Glutamatergic neuron (in vitro differentiated cells): ENCODE data around the gene GALNT7. TPM values are rescaled to one million over a fixed set of nuclear protein-coding genes. Genes with fewer than 3 reads are reported as not detected.

Experiments
- DNase-seq: peaks from one replicate; pipeline ENCODE4 v3.0.0; 2022
- H3K27ac Mint-ChIP-seq: one replicate; pipeline ENCODE4 v1.8.0; 2020; ENCODE audit warnings: mild to moderate bottlenecking, mixed read lengths, inconsistent platforms; ENCODE audit not compliant: unreplicated experiment
- H3K27me3 Mint-ChIP-seq: one replicate; pipeline ENCODE4 v1.8.0; 2020; ENCODE audit warnings: mild to moderate bottlenecking, moderate library complexity, mixed read lengths, inconsistent platforms; ENCODE audit not compliant: unreplicated experiment
- H3K36me3 Mint-ChIP-seq: one replicate; pipeline ENCODE4 v1.8.0; 2020; ENCODE audit warnings: mild to moderate bottlenecking, mixed read lengths, inconsistent platforms; ENCODE audit not compliant: unreplicated experiment
- H3K4me1 Mint-ChIP-seq: one replicate; pipeline ENCODE4 v1.8.0; 2020; ENCODE audit warnings: mild to moderate bottlenecking, low read depth, mixed read lengths, inconsistent platforms; ENCODE audit not compliant: unreplicated experiment
- H3K4me3 Mint-ChIP-seq: one replicate; pipeline ENCODE4 v1.8.0; 2020; ENCODE audit warnings: mild to moderate bottlenecking, mixed read lengths, inconsistent platforms; ENCODE audit not compliant: unreplicated experiment
- H3K9me3 Mint-ChIP-seq: one replicate; pipeline ENCODE4 v1.8.0; 2020; ENCODE audit warnings: mild to moderate bottlenecking, moderate library complexity, mixed read lengths, inconsistent platforms; ENCODE audit not compliant: unreplicated experiment
- total RNA-seq: library from RNA; stranded (reverse); fragmentation: NEBNext Ultra II Directional; extraction: Animal tissue kit (Norgen Biotek cat#: 25700); gene quantifications from one replicate; pipeline ENCODE4 v1.2.1, GENCODE V29; 2021; ENCODE audit not compliant: unreplicated experiment
- TF ChIP-seq, protein P1 (sequence below): fragments of 200-600 bp; sonication (generic); IDR thresholded peaks from one replicate; pipeline ENCODE4 v1.5.0; 2021; ENCODE audit not compliant: partially characterized antibody, unreplicated experiment

Gene GALNT7
- total RNA-seq, 1 donor from 2014 or later, result 17.9 TPM

DNA sequence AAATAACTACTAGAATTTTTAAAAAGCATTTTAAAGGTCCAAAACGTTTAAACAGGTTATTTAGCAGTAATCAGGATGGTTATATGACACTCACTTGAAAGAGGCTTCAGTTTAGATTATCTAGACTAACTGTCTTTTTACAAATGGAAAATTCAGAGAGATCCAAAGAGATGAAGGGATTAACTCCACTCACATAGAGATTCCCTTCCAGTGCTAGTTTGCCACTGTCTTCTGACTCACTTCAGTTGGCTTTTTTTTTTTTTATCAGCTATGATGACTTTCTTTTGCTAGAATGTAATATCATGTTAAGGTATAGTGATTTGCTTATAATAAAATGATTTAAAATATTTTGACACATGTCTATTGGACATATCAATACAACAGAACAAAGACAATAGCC is 43.8 kb downstream of the GALNT7 start:
- TF ChIP-seq, protein P1, sequence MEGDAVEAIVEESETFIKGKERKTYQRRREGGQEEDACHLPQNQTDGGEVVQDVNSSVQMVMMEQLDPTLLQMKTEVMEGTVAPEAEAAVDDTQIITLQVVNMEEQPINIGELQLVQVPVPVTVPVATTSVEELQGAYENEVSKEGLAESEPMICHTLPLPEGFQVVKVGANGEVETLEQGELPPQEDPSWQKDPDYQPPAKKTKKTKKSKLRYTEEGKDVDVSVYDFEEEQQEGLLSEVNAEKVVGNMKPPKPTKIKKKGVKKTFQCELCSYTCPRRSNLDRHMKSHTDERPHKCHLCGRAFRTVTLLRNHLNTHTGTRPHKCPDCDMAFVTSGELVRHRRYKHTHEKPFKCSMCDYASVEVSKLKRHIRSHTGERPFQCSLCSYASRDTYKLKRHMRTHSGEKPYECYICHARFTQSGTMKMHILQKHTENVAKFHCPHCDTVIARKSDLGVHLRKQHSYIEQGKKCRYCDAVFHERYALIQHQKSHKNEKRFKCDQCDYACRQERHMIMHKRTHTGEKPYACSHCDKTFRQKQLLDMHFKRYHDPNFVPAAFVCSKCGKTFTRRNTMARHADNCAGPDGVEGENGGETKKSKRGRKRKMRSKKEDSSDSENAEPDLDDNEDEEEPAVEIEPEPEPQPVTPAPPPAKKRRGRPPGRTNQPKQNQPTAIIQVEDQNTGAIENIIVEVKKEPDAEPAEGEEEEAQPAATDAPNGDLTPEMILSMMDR, result no peak
- no peaks in the 10 kb centered on the region for H3K27me3 Mint-ChIP-seq
- DNase-seq, result no peak
- H3K4me1 Mint-ChIP-seq, result peaks cover 4% of the 10 kb centered on the region
- no peak overlapping the region for H3K4me3 Mint-ChIP-seq
- no peak overlapping the region for H3K27ac Mint-ChIP-seq
- no peaks in the 10 kb centered on the region for H3K9me3 Mint-ChIP-seq
- no peaks in the 10 kb centered on the region for H3K36me3 Mint-ChIP-seq

DNA sequence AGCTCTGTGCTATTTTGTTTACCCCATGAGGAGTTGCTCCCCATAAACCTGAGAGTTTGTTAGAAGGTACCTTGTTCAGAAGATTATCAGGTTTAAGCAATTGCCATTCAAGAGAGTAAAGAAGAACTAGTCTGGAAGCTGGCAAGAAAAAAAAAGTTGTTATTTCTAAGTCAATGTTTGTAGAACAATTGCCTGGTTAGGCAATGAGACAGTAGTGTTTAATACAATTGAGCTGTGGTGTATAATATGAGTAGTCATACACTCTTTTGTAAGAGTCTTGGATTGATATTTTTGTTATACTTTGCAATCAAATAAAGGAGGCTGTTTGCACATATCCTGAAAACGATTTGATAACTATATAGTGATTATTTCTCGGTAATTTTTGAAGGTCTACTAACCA is 44.7 kb downstream of the GALNT7 start:
- no peak overlapping the region for H3K27ac Mint-ChIP-seq
- H3K4me3 Mint-ChIP-seq, result no peak overlapping the region
- no peaks in the 10 kb centered on the region for H3K36me3 Mint-ChIP-seq
- H3K4me1 Mint-ChIP-seq, result peaks cover 5% of the 10 kb centered on the region
- TF ChIP-seq, protein P1, result no peak
- DNase-seq, result no peak
- no peaks in the 10 kb centered on the region for H3K9me3 Mint-ChIP-seq
- no peaks in the 10 kb centered on the region for H3K27me3 Mint-ChIP-seq

DNA sequence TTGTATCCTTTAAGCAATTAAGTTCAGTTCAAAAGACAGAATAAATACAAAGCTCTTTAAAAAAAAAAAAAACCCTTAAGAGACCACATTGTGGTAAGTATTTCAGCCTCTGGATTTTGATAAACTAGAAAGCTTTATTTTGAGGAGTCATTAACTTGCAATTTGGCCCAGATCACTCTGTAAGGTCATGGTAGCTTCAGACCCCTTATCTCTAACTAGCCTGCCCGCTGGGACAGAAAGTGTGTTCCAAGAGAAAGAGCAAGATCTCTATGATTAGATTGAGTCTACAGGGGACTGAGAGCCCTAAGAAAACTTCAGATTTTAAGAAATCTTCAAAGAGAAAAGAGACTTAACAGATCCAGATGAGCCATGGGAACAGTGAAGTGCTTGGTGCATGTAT is 45.6 kb downstream of the GALNT7 start:
- Mint-ChIP-seq H3K9me3 (no peaks in the 10 kb centered on the region), H3K4me3 (no peak overlapping the region), H3K36me3 (no peaks in the 10 kb centered on the region), H3K27me3 (no peaks in the 10 kb centered on the region), H3K4me1 (peaks cover 2% of the 10 kb centered on the region), H3K27ac (no peak overlapping the region)
- no peak for DNase-seq
- TF ChIP-seq, protein P1, result no peak

DNA sequence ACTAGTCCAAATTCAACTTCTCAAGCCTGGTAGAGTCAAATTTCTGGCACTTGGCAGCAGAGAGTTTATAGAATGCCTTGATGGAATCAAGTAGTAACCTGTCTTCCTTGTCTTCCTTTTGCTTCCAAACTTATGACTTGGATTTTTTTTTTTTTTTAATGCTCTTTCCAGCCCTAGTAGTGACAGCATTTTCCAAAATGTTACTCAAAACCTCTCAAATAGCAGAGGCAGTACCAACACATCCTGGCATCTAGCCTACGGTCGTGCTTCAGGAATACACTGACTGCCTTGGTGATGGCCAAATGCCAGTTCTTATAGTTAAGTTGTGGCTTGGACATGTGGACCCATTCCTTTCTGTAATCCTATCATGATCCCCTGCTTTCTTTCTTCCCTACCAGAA is 46.0 kb downstream of the GALNT7 start:
- Mint-ChIP-seq H3K36me3 (no peaks in the 10 kb centered on the region), H3K27me3 (no peaks in the 10 kb centered on the region), H3K9me3 (no peaks in the 10 kb centered on the region), H3K4me1 (peaks cover 2% of the 10 kb centered on the region), H3K4me3 (no peak overlapping the region), H3K27ac (no peak overlapping the region)
- TF ChIP-seq, protein P1, result no peak
- DNase-seq, result no peak

DNA sequence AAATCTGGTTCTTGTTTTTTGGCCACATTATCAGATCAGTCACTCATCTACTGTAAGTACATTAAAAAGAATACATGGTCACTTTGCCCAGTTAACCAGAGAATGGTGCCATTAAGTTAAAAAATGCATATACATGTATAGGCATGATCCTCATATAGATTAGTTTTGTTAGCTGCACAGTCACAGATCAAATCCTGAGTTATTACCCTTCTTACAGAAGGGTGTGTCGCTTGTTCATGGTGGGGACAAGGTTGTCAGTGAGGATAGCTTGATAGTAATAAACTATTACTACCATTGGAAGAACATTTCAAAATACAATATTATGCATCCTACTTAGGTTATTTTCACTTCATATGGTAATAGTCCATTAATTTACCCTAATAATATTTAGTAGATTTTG is 48.5 kb downstream of the GALNT7 start:
- Mint-ChIP-seq H3K4me1 (peaks cover 2% of the 10 kb centered on the region), H3K9me3 (no peaks in the 10 kb centered on the region), H3K27me3 (no peaks in the 10 kb centered on the region), H3K27ac (no peak overlapping the region), H3K36me3 (no peaks in the 10 kb centered on the region), H3K4me3 (no peak overlapping the region)
- TF ChIP-seq, protein P1, result no peak
- no peak for DNase-seq
